Measurements from ENCODE around the gene CCDC9B.

Gene CCDC9B

DNA sequence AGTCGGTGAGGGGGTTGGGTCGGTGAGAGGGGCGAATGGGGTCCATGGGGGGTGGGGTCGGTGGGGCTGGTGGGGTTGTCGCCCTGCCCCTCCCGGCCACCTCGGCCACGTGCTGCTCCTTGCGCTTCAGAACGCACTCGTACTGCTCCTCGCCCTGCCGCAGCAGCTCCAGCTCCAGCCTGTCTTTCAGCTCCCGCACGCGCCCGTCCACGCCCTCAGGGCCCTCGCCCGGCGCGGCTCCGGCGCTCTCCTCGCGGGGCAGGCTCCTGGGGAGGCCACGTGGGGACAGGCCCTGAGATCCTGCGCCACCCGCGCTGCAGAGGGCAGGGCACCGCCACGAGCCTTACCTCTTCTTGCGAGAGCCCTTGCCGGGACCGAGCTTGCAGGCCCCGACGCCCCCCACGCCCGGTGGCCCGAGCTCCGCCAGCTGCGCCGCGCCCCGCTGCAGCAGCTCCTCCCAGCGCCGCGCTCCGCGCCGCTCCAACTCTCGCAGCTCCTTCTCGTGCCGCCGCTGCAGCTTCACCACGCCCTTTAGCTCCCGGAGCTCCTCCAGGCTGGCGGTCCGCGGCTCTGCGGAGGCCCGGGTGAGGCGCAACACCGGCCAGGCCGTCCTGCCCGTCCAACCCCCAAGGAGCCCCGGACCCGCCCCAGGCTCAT lies 49.7 kb downstream of the CCDC9B start:
- DNase-seq (ENCODE audit: low spot score) = peak; percentile 89

DNA sequence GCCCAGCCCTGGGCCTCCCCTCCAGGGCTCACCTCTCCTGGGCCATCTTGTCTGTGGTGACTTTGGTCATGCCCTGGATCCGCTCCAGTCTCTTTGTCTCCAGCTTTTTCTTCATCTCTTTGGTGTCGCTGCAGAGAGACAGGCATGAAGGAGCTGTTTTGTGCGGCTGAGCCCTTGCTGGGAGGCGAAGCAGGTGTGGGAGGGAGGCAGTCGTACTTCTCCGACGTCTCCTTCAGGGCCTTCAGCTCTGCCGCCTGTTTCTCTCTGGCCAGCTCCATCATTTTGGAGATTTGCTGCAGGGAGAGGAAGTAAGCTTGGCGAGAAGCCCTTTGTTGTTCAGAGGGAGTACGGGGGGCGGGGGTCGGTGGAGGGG lies 50.2 kb downstream of the CCDC9B start:
- DNase-seq (ENCODE audit: low spot score) = no peak

DNA sequence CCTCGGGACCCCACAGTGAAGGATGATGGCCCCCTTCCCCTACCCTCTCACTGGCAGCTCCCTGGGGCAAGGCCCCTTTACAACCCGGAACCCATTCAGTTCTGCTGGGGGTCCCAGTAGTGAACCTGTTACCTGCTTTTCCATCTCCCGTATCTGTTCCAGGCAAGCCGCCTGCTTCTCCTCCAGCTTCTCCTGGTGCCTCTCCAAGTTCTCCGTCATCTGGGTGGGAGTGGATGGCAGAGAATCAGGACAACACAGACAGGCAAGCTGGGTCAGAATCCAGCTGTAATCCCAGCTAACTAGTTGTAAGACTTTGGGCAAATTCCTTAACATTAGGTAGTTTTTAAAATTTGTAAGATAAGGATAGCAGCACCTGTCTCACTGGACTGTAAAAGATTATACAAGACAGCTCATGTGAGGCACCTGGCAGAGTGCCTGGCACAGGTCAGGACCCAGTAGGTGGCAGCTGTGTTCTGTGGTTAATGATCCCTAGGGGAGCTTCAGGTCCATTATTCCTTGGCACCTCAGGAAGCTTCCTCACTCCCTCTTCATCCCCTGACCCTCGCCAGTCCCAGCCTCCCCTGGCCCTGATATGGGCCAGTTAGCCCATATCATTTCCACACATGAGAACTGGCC lies 51.5 kb downstream of the CCDC9B start:
- DNase-seq (ENCODE audit: low spot score) = no peak

DNA sequence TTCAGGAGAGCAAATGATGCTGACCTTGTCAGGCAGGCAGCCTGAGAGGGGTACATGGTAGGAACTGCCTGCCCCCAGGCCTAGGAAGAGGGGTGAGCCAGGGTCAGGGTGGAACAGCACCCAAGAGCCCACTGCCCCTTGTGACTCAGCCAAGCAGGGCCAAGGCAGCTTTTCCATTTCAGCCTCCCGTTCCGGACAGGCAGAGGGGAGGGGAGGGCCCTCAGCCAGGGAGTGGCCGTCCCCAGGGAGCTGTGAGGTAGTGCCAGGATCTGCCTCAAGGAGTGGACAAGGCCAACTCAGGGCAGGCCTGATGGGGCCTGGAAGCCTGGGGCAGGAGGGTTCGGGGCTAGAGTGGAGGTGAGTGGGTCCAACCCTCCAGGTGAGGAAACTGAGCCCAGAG lies 52.8 kb downstream of the CCDC9B start:
- no peak for DNase-seq (ENCODE audit: low spot score)

DNA sequence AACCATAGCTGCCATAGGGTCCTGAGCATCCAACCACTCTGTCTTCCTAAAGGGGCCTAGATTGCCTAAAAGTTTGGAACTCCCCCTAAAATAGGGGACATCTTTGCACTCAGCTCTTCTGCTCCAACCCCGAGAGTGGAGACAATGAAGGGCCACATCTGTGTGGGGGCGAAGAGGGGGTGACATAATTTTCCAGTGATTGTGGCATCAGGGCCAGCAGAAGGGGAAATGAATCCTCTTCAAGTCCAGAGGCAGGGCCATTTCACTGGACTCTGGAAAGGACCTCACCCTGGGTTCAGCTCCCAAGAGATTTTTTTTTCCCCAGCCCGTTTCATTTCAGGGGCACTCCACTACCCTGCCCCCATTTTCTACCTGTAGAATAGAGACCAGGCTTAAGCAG lies 53.2 kb downstream of the CCDC9B start:
- DNase-seq (ENCODE audit: low spot score) = no peak

DNA sequence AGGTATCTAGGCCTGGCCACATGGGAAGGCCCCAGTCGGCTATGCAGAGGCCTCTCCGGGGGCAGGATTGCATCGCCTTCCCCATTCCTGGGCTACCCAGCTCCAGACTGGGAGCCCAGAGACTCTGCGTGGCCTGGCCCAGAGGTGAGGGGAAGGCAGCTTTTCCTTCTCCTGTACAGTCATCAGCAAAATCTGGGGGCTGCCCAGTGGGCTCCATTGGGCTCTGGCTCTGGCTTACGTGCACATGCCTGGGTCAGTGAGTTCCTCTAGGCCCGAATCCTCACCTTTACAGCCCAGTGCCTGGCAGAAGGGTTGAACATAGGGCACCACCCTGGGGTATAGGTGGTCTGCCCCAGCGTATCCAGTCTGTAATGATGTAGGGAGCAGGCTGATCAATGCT lies 53.9 kb downstream of the CCDC9B start:
- no peak for DNase-seq (ENCODE audit: low spot score)

DNA sequence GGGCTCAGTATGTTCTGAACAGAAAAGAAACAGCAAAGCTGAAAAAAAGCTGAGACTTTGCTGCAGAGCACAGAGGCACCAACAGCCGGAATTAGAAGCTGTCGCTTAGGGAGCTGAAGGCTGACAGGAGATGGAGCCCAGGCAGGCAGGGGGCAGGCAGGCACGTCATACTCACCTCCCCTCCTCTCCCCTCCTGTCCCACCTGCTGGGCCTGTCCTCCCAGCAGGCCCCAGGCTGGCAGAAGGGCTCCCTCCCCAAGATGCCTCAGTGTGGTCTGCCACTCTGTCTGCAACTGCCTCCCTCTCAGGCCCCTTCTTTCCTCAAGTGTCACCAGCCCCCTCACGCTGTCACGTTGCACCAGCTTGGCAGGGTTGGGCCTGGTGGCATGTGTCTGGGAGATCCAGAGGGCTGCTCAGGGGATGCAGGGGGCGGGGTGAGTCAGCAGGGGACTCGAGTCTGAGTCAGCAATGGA lies 54.6 kb downstream of the CCDC9B start:
- DNase-seq (ENCODE audit: low spot score) = no peak

DNA sequence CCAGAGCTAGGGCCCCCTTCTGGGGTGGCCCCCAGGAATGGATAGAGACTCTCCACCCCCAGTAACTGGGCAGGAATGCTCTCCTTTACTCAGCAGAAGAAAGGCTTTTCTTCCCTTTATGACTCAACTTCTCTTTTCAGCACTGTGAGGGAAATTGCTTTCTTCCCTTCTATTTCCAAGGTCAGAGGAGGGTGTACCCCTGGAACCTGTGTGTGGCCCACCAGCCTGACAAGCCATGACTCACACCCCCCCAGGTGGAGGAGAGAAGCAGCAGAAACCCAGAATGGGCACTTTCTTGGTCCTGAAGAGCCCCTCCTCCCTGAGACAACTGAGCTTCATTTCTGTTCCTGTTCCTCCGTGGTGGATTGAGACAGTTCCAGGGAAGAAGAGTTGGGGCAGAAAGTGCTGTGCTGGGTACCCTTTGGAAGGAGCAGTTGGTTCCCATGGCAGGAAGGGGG lies 55.2 kb downstream of the CCDC9B start:
- DNase-seq (ENCODE audit: low spot score) = no peak

DNA sequence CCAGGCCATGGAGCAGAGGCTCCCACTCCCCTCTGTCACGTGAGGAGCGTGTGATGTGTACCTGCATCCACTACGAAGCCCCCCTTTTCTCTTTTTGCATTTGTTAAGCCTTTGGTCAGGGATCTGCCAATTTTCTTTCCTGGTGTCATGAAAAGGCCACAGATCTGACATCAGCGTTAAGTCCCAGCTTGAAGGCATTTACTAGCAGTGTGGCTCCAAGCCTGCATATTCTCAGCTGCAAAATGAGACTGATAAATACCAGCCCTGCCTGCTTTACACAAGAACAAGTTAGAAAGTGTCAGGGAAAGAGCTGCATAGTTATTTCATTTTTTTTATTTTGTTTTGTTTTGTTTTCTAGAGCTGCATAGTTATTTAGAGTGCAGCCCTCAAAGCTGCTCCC lies 55.6 kb downstream of the CCDC9B start:
- DNase-seq (ENCODE audit: low spot score) = peak; percentile 58

DNA sequence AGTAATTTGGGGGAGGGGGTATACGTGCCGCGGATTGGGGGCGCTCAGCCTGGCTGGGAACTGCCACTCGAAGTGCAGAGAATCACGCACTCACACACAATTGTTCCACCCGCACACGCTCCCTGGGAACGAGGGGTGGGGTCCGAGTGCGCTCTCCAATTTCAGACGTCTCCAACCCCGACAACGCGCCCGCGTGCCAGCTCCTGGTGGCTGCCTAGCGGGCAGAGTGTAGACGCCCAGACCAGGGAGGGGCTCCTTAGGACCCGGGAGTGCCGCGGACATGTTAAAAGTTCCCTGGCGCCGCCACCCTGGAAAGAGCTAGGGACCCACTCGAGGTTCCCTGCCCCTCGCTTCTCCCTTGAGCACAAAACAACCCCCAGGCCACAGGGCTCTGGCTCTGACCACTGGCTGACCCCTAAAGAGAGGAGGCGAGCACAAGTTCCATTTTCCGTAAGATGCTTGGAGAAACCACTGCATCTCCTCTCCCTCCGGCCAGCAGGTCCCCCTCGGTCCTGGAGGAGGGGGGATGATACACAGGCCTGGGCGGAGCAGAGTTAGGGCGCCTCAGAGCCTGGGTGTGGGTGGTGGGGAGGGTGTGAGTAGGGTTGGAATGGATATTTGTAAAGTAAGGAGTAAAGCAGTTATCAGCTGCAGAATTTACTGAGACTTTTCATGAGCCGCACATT lies 57.0 kb downstream of the CCDC9B start:
- DNase-seq (ENCODE audit: low spot score) = no peak

DNA sequence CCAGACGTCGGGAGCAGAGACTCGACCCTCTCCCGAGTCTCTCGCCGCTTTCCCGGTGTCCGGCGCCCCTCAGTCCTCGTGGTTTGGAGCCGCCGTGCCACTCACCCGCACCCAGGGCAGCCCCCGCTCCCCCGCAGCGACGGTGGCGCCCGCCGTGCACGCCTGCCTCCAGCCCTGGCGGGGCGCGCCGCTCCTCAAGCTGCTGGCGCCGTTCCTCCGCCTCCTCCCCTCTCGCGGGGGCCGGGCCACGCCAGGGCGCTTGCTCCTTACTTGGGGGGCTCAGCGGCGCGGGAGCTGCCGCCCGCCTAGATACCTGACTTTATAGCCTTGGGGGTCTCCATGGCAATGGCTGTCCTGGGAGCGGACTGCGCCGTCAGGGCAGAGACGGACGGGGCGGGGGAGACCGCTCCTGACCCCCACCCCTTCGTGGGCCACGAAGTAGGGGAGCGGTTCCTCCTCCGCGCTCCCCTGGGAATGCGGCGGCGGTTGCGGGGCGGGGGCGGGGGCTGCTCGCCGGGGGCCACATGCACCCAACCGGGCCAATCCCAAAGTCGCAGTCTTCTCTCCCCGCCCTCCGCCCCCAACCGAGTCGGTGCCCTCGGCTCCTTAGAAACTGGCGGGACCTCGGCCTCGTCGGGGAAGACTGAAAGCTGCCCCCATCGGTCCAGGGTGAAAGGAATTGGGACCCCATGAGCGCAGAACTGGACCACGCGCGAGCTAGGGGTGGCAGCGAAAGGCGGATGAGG lies 57.7 kb downstream of the CCDC9B start, which contains the start of gene ANKRD63:
Gene ANKRD63 (minus strand): TSS at position 196 of the 746 bp plus-strand sequence. CDS start 478 bp downstream, outside the sequence.
- DNase-seq (ENCODE audit: low spot score) = peak; percentile 66

DNA sequence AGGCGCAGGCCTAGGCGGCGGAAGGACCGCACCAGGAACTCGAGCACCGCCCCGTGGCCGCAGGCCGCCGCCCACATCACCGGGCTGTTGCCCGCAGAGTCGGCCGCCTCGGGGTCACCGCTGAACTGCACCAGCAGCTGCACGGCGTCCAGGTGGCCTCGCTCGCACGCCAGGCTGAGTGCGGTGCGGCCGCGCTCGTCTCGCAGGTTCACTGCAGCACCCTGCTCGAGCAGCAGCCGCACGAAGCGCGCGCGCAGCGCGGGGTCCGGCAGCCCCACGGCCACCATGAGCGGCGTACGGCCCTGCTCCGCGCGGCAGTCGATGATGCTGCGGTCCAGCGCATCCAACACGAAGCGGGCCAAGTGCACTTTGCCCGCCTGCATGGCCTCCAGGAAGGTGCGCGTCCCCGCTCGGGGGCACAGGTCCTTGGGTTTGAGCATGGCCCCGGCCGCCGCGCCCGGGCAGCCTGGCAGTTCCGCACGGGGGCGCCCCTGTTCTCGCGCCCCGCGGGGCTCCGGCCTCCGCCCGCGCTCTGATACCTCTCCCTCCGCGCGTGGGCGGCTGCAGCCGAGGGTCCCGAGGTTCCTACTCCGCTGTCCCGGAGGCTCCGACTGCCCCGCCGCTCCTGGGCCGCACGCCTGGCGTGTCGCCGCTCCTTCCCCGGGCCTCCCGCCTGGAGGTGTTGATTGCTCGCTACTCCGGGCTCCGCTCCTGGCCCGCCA lies 58.4 kb downstream of the CCDC9B start:
- DNase-seq (ENCODE audit: low spot score) = peak; percentile 58

DNA sequence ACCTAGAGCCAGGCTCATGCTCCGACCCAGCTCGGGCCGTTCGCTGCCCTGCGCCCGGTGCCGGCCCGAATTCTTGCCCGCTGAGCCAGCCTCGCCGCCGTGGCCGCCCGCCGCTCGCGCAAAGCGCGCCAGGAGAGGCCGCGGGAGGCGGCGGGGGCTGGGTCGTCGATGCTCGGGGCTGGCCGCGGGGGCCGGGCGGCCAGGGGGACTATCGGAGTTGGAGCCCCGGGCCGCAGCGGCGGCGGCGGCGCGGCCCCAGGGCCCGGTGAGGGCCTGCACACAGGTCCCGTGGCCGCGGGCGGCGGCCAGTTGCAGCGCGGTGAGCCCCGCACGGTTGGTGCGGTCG lies 59.0 kb downstream of the CCDC9B start:
- peak; percentile 32 for DNase-seq (ENCODE audit: low spot score)
